T-cell (primary cell): ENCODE results near the gene NAPSA. TPM values are rescaled to one million over a fixed set of nuclear protein-coding genes. Genes with fewer than 3 reads are reported as not detected.

Experiments
- ATAC-seq, 4 experiments: fragments of 200-7000 bp in 3 of 4; fragments of 150-1000 bp in 1 of 4; cut with Tn5 transposase; replicated peaks in 1 of 4; 1 replicate in 3 of 4; 2 replicates in 1 of 4; pipeline ENCODE4 v1.10.0; 2021; ENCODE audit warnings: moderate library complexity in 3 of 4, mild to moderate bottlenecking in 2 of 4, moderate number of reproducible peaks in 1 of 4
- CTCF ChIA-PET, 2 donors: fragments of 300-600 bp; sonication (Branson Sonifier 250); formaldehyde crosslinking; loops; one replicate each; lab custom pipeline; 2022; ENCODE audit warnings: antibody characterized with exemption in 2 of 2; lab: Charles Lee
- POLR2A ChIA-PET, 2 donors: fragments of 300-600 bp; sonication (Branson Sonifier 250); formaldehyde crosslinking; loops; one replicate each; lab custom pipeline; 2022; ENCODE audit warnings: antibody characterized with exemption in 2 of 2; lab: Charles Lee
- DNase-seq, 35 experiments: peaks; one replicate each; pipeline versions ENCODE4 v3.0.0 to v3.0.0-alpha.2; 2013 to 2023
- H3K27ac ChIP-seq: one replicate; pipeline ENCODE4 v1.5.1; 2013; ENCODE audit warnings: low read length
- H3K27me3 ChIP-seq, 2 experiments: replicated peaks in 1 of 2; 1 replicate in 1 of 2; 2 replicates in 1 of 2; pipeline versions ENCODE4 v1.6.1 to v1.7.0; 2013; ENCODE audit warnings: low read length in 1 of 2, mixed read lengths in 1 of 2; ENCODE audit not compliant: control insufficient read depth in 2 of 2, insufficient read depth in 2 of 2; ENCODE audit errors: extremely low read depth in 1 of 2
- H3K36me3 ChIP-seq, 2 donors: 1 replicate in 1 of 2; 2 replicates in 1 of 2; pipeline versions ENCODE4 v1.6.1 to v1.7.0; 2013; ENCODE audit warnings: low read length in 1 of 2; ENCODE audit not compliant: control insufficient read depth in 2 of 2, insufficient read depth in 1 of 2; ENCODE audit errors: extremely low read depth in 1 of 2
- H3K4me1 ChIP-seq, 2 experiments: 1 replicate in 1 of 2; 2 replicates in 1 of 2; pipeline versions ENCODE4 v1.6.1 to v1.7.0; 2013; ENCODE audit warnings: low read length in 2 of 2, mixed read lengths in 1 of 2; ENCODE audit not compliant: insufficient read depth in 2 of 2, control insufficient read depth in 1 of 2; ENCODE audit errors: extremely low read depth in 1 of 2
- H3K4me3 ChIP-seq, 2 donors: 1 replicate in 1 of 2; 2 replicates in 1 of 2; pipeline versions ENCODE4 v1.5.1 to v1.7.0; 2013; ENCODE audit warnings: mild to moderate bottlenecking in 2 of 2, low read length in 1 of 2, moderate library complexity in 1 of 2; ENCODE audit not compliant: control insufficient read depth in 1 of 2; ENCODE audit errors: extremely low read depth in 1 of 2
- H3K9me3 ChIP-seq: 2 replicates; pipeline ENCODE4 v1.7.0; 2013
- H3K27ac Mint-ChIP-seq, 2 donors: one replicate each; pipeline ENCODE4 v1.8.0; 2020 to 2021; ENCODE audit warnings: mild to moderate bottlenecking in 2 of 2, mixed read lengths in 2 of 2
- H3K27me3 Mint-ChIP-seq, 2 donors: one replicate each; pipeline ENCODE4 v1.8.0; 2021 to 2022; ENCODE audit warnings: mixed read lengths in 2 of 2
- H3K36me3 Mint-ChIP-seq: one replicate; pipeline ENCODE4 v1.8.0; 2021; ENCODE audit warnings: mixed read lengths
- H3K4me1 Mint-ChIP-seq, 3 donors: one replicate each; pipeline ENCODE4 v1.8.0; 2020 to 2022; ENCODE audit warnings: mixed read lengths in 3 of 3, mild to moderate bottlenecking in 1 of 3
- H3K4me3 Mint-ChIP-seq, 3 donors: one replicate each; pipeline ENCODE4 v1.8.0; 2020 to 2022; ENCODE audit warnings: mild to moderate bottlenecking in 3 of 3, mixed read lengths in 3 of 3, moderate library complexity in 3 of 3
- H3K9me3 Mint-ChIP-seq, 3 donors: one replicate each; pipeline ENCODE4 v1.8.0; 2020 to 2022; ENCODE audit warnings: mixed read lengths in 3 of 3
- WGBS: methylation state at CpG from one replicate; pipeline ENCODE4 v1.1.5; 2013; ENCODE audit warnings: missing lambda C conversion rate; ENCODE audit not compliant: insufficient coverage; 5-methylcytosine and 5-hydroxymethylcytosine counted together
- total RNA-seq, 35 experiments: library from RNA in 6 of 35; stranded (reverse) in 6 of 35; fragments of 120-200 nt in 1 of 35; gene quantifications; one replicate each; pipeline versions ENCODE4 v1.2.1 to v1.2.4 and lab custom pipeline; 2013 to 2026

NAPSA gene
- total RNA-seq, 5 donors from 2014 or later (not counting 1 experiment from before 2014, with no cell fraction given) = 2.6 to 7.1 (median 3.0) TPM

- no peak overlapping the region for H3K27ac Mint-ChIP-seq
- Histone ChIP-seq H3K27ac (no peak overlapping the region), H3K36me3 (no peaks in the 10 kb centered on the region), H3K4me3 (no peak overlapping the region), H3K9me3 (no peaks in the 10 kb centered on the region), H3K27me3 (peaks cover 3 to 67% of the 10 kb centered on the region in 2 experiments), H3K4me1 (peaks cover 0 to 22% of the 10 kb centered on the region in 2 experiments)
- CTCF ChIA-PET = no interaction called here
- no peaks in the 10 kb centered on the region for H3K9me3 Mint-ChIP-seq
- POLR2A ChIA-PET = no interaction called here
- peaks cover 9 to 21% (median 12%) of the 10 kb centered on the region in 3 donors for H3K4me1 Mint-ChIP-seq
- H3K27me3 Mint-ChIP-seq = peaks cover 28 to 43% of the 10 kb centered on the region in 2 donors
- H3K4me3 Mint-ChIP-seq = no peak overlapping the region
- DNase-seq (no peak), ATAC-seq (no peak)
- 87% methylated on average over 12 of the region's 12 CpGs for WGBS
- no peaks in the 10 kb centered on the region for H3K36me3 Mint-ChIP-seq
Observed at GRCh38 chr19:50322234-50322633, 43.2 kb downstream of the NAPSA start.

DNA sequence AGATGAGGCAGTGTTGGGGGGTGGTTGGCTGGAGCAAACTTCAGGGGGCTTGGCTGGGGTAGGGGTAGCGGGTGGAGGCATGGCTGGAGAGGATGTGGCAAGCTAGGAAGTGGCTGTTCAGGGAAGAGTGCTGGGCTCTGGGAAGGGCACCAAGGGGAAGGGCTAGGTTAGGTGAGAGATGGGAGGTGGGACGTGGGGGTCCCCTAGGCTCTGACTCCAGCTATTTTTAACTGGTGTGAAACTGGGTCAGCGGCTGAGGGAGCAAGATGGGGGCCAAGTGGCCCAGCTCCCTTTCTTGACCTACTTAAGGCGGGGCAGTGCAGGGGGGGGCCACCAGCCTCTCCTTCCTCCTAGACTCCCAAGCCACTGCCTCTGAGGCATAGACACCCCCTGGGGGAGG lies 43.6 kb downstream of the NAPSA start:
- ChIA-PET CTCF (no interaction called here), POLR2A (no interaction called here)
- no peak overlapping the region for H3K4me3 ChIP-seq
- H3K36me3 ChIP-seq = no peaks in the 10 kb centered on the region
- DNase-seq (no peak), ATAC-seq (no peak)
- H3K27ac ChIP-seq = no peak overlapping the region
- Mint-ChIP-seq H3K4me1 (peaks cover 5 to 17% (median 8%) of the 10 kb centered on the region in 3 donors), H3K9me3 (no peaks in the 10 kb centered on the region), H3K27me3 (peaks cover 23 to 39% of the 10 kb centered on the region in 2 donors), H3K27ac (no peak overlapping the region), H3K4me3 (no peak overlapping the region), H3K36me3 (no peaks in the 10 kb centered on the region)
- no peaks in the 10 kb centered on the region for H3K9me3 ChIP-seq
- H3K27me3 ChIP-seq = peaks cover 2 to 67% of the 10 kb centered on the region in 2 experiments
- 87% methylated on average over 2 of the region's 4 CpGs for whole genome bisulfite sequencing
- H3K4me1 ChIP-seq = peaks cover 0 to 18% of the 10 kb centered on the region in 2 experiments

DNA sequence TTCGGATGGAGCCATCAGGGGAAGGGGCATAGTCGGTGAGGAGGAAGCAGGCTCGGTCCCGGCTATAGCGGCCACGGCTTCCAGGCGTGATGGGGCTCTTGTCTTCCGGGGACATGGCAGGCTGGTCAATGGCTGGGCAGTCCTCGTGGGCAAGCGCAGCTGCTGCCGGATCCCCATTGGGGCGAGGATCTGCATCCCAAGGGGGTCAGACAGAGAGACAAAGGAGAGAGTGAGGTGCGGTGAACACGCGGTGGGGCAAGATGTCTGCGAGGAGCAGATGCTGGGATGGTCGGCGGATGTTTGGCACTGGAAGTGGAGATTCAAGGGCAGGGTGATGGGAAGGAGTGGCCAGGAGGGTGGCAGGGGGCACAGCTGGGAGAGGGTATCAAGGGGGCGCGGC lies 44.8 kb downstream of the NAPSA start:
- Mint-ChIP-seq H3K36me3 (no peaks in the 10 kb centered on the region), H3K4me1 (peaks cover 0 to 13% (median 7%) of the 10 kb centered on the region in 3 donors), H3K27ac (no peak overlapping the region), H3K9me3 (no peaks in the 10 kb centered on the region), H3K4me3 (no peak overlapping the region), H3K27me3 (peaks cover 29 to 45% of the 10 kb centered on the region in 2 donors)
- Histone ChIP-seq H3K4me3 (no peak overlapping the region), H3K27me3 (peaks cover 0 to 66% of the 10 kb centered on the region in 2 experiments), H3K9me3 (no peaks in the 10 kb centered on the region), H3K36me3 (no peaks in the 10 kb centered on the region), H3K27ac (no peak overlapping the region), H3K4me1 (peaks cover 0 to 12% of the 10 kb centered on the region in 2 experiments)
- POLR2A ChIA-PET = no interaction called here
- ATAC-seq = no peak
- 89% methylated on average over 20 of the region's 20 CpGs for WGBS
- CTCF ChIA-PET = no interaction called here
- no peak for DNase-seq

- POLR2A ChIA-PET = no interaction called here
- CTCF ChIA-PET = no interaction called here
Observed at GRCh38 chr19:50320051-50320450, 45.4 kb downstream of the NAPSA start.

DNA sequence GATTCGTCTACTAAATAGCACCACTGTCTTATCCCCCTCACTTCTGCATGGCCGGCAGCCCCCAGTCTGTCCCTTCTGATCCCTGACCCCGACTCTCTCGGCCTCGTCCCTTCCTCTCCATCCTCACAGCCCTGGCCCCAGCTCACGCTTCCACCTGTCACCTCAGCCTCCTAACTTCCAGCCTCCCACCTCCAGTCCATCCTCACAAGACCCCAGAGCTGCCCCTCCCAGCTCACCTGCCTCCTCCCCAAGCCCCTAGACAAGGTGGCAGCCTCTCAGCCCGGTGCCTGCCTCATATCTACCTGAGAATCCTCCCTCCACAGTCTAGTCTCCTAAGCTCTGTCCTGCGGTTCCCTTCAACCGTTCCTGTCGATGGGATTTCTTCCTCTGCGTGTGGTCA lies 46.3 kb downstream of the NAPSA start:
- ChIA-PET POLR2A (no interaction called here), CTCF (no interaction called here)
- ATAC-seq (no peak), DNase-seq (no peak)
- no peaks in the 10 kb centered on the region for H3K36me3 ChIP-seq
- H3K9me3 ChIP-seq = no peaks in the 10 kb centered on the region
- WGBS = 82% methylated on average over 10 of the region's 11 CpGs
- Mint-ChIP-seq H3K9me3 (no peaks in the 10 kb centered on the region), H3K27me3 (peaks cover 39 to 46% of the 10 kb centered on the region in 2 donors), H3K4me3 (no peak overlapping the region), H3K36me3 (no peaks in the 10 kb centered on the region), H3K27ac (no peak overlapping the region), H3K4me1 (peaks cover 7 to 11% (median 10%) of the 10 kb centered on the region in 3 donors)
- peaks cover 3 to 67% of the 10 kb centered on the region in 2 experiments for H3K27me3 ChIP-seq
- H3K4me3 ChIP-seq = no peak overlapping the region
- peaks cover 0 to 12% of the 10 kb centered on the region in 2 experiments for H3K4me1 ChIP-seq
- H3K27ac ChIP-seq = no peak overlapping the region

More at GRCh38 chr19:50320051-50320450, 45.4 kb downstream of the NAPSA start:
- Histone ChIP-seq H3K27ac (no peak overlapping the region), H3K4me3 (no peak overlapping the region), H3K9me3 (no peaks in the 10 kb centered on the region), H3K27me3 (peaks cover under 1 to 66% of the 10 kb centered on the region in 2 experiments), H3K4me1 (peaks cover 0 to 10% of the 10 kb centered on the region in 2 experiments), H3K36me3 (no peaks in the 10 kb centered on the region)
- Mint-ChIP-seq H3K4me3 (no peak overlapping the region), H3K27me3 (peaks cover 31 to 46% of the 10 kb centered on the region in 2 donors), H3K27ac (no peak overlapping the region), H3K36me3 (no peaks in the 10 kb centered on the region), H3K9me3 (no peaks in the 10 kb centered on the region), H3K4me1 (peaks cover 2 to 14% (median 8%) of the 10 kb centered on the region in 3 donors)
- 90% methylated on average over 2 of the region's 12 CpGs for WGBS
- no peak for ATAC-seq
- DNase-seq = no peak

- Mint-ChIP-seq H3K36me3 (no peaks in the 10 kb centered on the region), H3K27me3 (peaks cover 46 to 49% of the 10 kb centered on the region in 2 donors), H3K4me1 (peaks cover 10 to 16% (median 11%) of the 10 kb centered on the region in 3 donors), H3K9me3 (no peaks in the 10 kb centered on the region), H3K27ac (no peak overlapping the region), H3K4me3 (no peak overlapping the region)
- 80% methylated on average over 7 of the region's 8 CpGs for WGBS
- DNase-seq = no peak
- Histone ChIP-seq H3K9me3 (no peaks in the 10 kb centered on the region), H3K4me3 (no peak overlapping the region), H3K27me3 (peaks cover 8 to 70% of the 10 kb centered on the region in 2 experiments), H3K36me3 (no peaks in the 10 kb centered on the region), H3K27ac (no peak overlapping the region), H3K4me1 (peaks cover 0 to 12% of the 10 kb centered on the region in 2 experiments)
- no peak for ATAC-seq
- POLR2A ChIA-PET = no interaction called here
- CTCF ChIA-PET = no interaction called here
Observed at GRCh38 chr19:50318438-50318837, 47.0 kb downstream of the NAPSA start.
